HG03108 (cell line): Measurements from ENCODE around the gene PAIP1.
A peak's percentile ranks its signal among the peaks of the same experiment; 100 is the strongest.
"Not testable (repeated sequence)": the region's sequence is repeated elsewhere in the genome, so short reads cannot be mapped to it uniquely, and the experiment has no call there.

ENCODE experiments used
- ATAC-seq: cut with Tn5 transposase; IDR thresholded peaks from one replicate; pipeline ENCODE4 v1.9.1; 2021; ENCODE audit warnings: moderate library complexity; ENCODE audit not compliant: unreplicated experiment

The PAIP1 gene

GRCh38 chr5:43520615-43521014, 36.3 kb downstream of the PAIP1 start:
- ATAC-seq = no peak

- no peak for ATAC-seq
Observed at GRCh38 chr5:43515678-43516048, 41.2 kb downstream of the PAIP1 start.

- ATAC-seq = peak; percentile 99
Observed at GRCh38 chr5:43514816-43515677, 41.8 kb downstream of the PAIP1 start, which contains the start of gene C5orf34. C5orf34 (minus strand) TSS chr5:43515148; CDS start chr5:43509339, 5,809 bp downstream.

- ATAC-seq = peak; percentile 19
Observed at GRCh38 chr5:43514471-43514815, 42.4 kb downstream of the PAIP1 start.

- no peak for ATAC-seq
Observed at GRCh38 chr5:43514025-43514424, 42.9 kb downstream of the PAIP1 start.

- ATAC-seq = not testable (repeated sequence)
Observed at GRCh38 chr5:43511062-43511461, 45.8 kb downstream of the PAIP1 start.

GRCh38 chr5:43498581-43498980, 58.3 kb downstream of the PAIP1 start:
- ATAC-seq = no peak

- no peak for ATAC-seq
Observed at GRCh38 chr5:43497311-43498104, 59.4 kb downstream of the PAIP1 start.

- no peak for ATAC-seq
Observed at GRCh38 chr5:43491326-43491725, 65.6 kb downstream of the PAIP1 start.

GRCh38 chr5:43486353-43486752, 70.5 kb downstream of the PAIP1 start:
- ATAC-seq = no peak

GRCh38 chr5:43485406-43485805, 71.5 kb downstream of the PAIP1 start:
- no peak for ATAC-seq

GRCh38 chr5:43484106-43484849, 72.6 kb downstream of the PAIP1 start:
- peak; percentile 65 for ATAC-seq

- peak; percentile 87 for ATAC-seq
Observed at GRCh38 chr5:43483298-43484105, 73.4 kb downstream of the PAIP1 start, which contains the start of gene TMEM267. TMEM267 (minus strand) TSS chr5:43483865; CDS start chr5:43453969, 29,896 bp downstream.

- ATAC-seq = no peak
Observed at GRCh38 chr5:43482490-43483297, 74.2 kb downstream of the PAIP1 start.
